ENCODE results near the gene FETUB.

GRCh38 chr3:186663361-186664118 is 23.3 kb downstream of the FETUB start:
- TF ChIP-seq CTCF (optimal IDR thresholded peaks at IDR 0.05 in 1 of 3, IDR thresholded peaks at IDR 0.05 in 1 of 3, conservative IDR thresholded peaks at IDR 0.05 in 1 of 3; ENCODE audit: extremely low read depth in 1 of 3, insufficient read depth in 2 of 3, low read length in 3 of 3) (no peak), EZH2 (IDR thresholded peaks at IDR 0.05; ENCODE audit: low read length) (no peak)

Measured in keratinocyte (primary cell).